H1 (cell line): Measurements from ENCODE around the gene MMP25. TPM values are rescaled to one million over a fixed set of nuclear protein-coding genes. Genes with fewer than 3 reads are reported as not detected.

Source experiments
- CBX5 ChIP-seq: fragments of 300-800, 300-1000 bp; sonication (generic); IDR thresholded peaks from 2 replicates; pipeline ENCODE4 v1.7.1; 2016; ENCODE audit warnings: antibody characterized with exemption, low read length, low read depth
- CBX8 ChIP-seq: fragments of 300-800, 300-1000 bp; sonication (generic); IDR thresholded peaks from 2 replicates; pipeline ENCODE4 v1.7.1; 2016; ENCODE audit warnings: low read depth, low read length, borderline replicate concordance
- CTBP2 ChIP-seq: IDR thresholded peaks from 2 replicates; pipeline ENCODE4 v1.7.0; 2011; ENCODE audit warnings: borderline replicate concordance, mild to moderate bottlenecking, moderate library complexity, mixed read lengths, low read length; ENCODE audit not compliant: insufficient read depth, insufficient read length
- KDM1A ChIP-seq: fragments of 200-600, 300-600 bp; sonication (generic); IDR thresholded peaks from 2 replicates; pipeline ENCODE4 v1.7.1; 2016; ENCODE audit warnings: mild to moderate bottlenecking, low read length, borderline replicate concordance
- MAFK ChIP-seq: IDR thresholded peaks from 2 replicates; pipeline ENCODE4 v1.6.1; 2012; ENCODE audit warnings: low read depth, mild to moderate bottlenecking, improper control_type of control experiment, low read length
- POLR2A ChIP-seq, 2 experiments: IDR thresholded peaks; 1 replicate in 1 of 2; 2 replicates in 1 of 2; pipeline ENCODE4 v1.6.1; 2011; ENCODE audit warnings: low read depth in 2 of 2, low read length in 2 of 2, mild to moderate bottlenecking in 2 of 2; ENCODE audit errors: control extremely low read depth in 1 of 2
- RFX5 ChIP-seq: IDR thresholded peaks from 2 replicates; pipeline ENCODE4 v1.6.1; 2011; ENCODE audit warnings: low read depth, low read length, improper control_type of control experiment, borderline replicate concordance
- SP2 ChIP-seq: IDR thresholded peaks from 2 replicates; pipeline ENCODE4 v1.6.1; 2012; ENCODE audit warnings: mild to moderate bottlenecking, low read length, inconsistent platforms
- SRF ChIP-seq: IDR thresholded peaks from 2 replicates; pipeline ENCODE4 v1.6.1; 2011; ENCODE audit warnings: mild to moderate bottlenecking, low read depth, low read length, moderate library complexity
- TBP ChIP-seq: IDR thresholded peaks from 2 replicates; pipeline ENCODE4 v1.6.1; 2011; ENCODE audit warnings: low read depth, low read length, improper control_type of control experiment
- polyA plus RNA-seq, 7 experiments: library from polyadenylated mRNA; depleted of rRNA in 3 of 7; stranded (reverse) in 5 of 7; unstranded in 2 of 7; fragments of >200 nt in 5 of 7; fragments of 200-250 nt in 2 of 7; gene quantifications; 1 replicate in 5 of 7; 2 replicates in 1 of 7; 4 replicates in 1 of 7; pipeline versions ENCODE4 v1.2.1 to v1.2.3, GENCODE V29; 2011 to 2013; ENCODE audit warnings: missing spikeins in 2 of 7, mixed read lengths in 2 of 7
- total RNA-seq: library from RNA; stranded (reverse); fragmentation: NEBNext Ultra II Directional; extraction: Animal tissue kit (Norgen Biotek cat#: 25700); gene quantifications from 2 replicates; pipeline ENCODE4 v1.2.1, GENCODE V29; 2021
- TF ChIP-seq, protein P1 (sequence below): IDR thresholded peaks from 2 replicates; pipeline ENCODE4 v1.6.1; 2012; ENCODE audit warnings: inconsistent platforms
- TF ChIP-seq, protein P2 (sequence below): IDR thresholded peaks from 2 replicates; pipeline ENCODE4 v1.6.1; 2012; ENCODE audit warnings: inconsistent platforms
- TF ChIP-seq, protein P3 (sequence below): IDR thresholded peaks from 2 replicates; pipeline ENCODE4 v1.6.1; 2012; ENCODE audit warnings: low read length, inconsistent platforms

The MMP25 gene
- total and polyA plus RNA-seq, 2 of the 8 experiments (the other 6 are each of a cell fraction or from before 2014, with no cell fraction given), result 7.7 to 26.7 TPM

DNA sequence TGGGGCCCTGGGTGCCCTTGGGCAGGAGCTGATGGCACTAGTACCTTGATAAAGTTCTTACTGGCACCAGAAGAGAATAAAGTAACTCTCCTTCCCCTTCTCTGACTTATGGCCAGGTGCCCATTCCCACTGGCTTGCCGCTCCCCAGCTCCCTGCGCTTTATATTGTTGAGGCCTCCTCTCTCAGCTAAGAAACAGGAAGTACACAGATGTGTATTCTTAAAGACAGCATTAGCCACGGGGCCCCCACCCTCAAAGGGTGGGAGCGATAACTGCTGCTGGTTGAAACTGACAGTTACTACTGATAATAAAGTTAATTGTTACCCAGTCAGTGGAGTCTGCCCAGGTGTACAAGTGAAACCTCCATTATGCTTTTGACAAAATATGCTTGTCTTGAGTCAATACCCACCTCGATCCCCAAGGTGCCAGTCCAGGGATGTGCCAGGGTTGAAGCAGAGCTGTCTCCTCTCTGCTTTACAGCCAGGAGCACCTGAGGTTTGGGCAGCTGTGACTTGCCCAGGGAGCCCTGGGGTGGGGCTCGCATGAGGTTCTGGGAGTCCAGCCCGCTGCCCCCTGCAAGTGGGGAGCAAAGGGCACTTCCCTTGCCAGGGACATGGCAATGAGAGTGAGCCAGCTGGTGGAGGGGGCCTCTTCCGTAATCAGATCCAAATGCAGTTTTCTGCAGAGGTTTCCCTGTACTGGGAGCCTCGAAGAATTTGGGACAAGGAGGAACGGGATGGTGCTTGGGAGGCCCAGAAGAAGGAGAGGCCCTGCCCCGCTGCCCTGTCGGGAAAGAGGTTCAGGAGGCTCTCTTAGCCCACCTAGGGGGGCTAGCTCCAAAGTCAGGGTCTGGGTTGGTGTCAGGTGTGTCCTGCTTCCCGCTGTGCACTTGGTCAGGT is 39.1 kb upstream of the MMP25 start (continued):
- TF ChIP-seq, protein P1, sequence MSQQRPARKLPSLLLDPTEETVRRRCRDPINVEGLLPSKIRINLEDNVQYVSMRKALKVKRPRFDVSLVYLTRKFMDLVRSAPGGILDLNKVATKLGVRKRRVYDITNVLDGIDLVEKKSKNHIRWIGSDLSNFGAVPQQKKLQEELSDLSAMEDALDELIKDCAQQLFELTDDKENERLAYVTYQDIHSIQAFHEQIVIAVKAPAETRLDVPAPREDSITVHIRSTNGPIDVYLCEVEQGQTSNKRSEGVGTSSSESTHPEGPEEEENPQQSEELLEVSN, result no peak
- TF ChIP-seq CBX5, result no peak
- TF ChIP-seq RFX5, result no peak
- TF ChIP-seq, protein P2, sequence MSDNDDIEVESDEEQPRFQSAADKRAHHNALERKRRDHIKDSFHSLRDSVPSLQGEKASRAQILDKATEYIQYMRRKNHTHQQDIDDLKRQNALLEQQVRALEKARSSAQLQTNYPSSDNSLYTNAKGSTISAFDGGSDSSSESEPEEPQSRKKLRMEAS, result no peak
- TF ChIP-seq CBX8, result no peak
- TF ChIP-seq, protein P3, sequence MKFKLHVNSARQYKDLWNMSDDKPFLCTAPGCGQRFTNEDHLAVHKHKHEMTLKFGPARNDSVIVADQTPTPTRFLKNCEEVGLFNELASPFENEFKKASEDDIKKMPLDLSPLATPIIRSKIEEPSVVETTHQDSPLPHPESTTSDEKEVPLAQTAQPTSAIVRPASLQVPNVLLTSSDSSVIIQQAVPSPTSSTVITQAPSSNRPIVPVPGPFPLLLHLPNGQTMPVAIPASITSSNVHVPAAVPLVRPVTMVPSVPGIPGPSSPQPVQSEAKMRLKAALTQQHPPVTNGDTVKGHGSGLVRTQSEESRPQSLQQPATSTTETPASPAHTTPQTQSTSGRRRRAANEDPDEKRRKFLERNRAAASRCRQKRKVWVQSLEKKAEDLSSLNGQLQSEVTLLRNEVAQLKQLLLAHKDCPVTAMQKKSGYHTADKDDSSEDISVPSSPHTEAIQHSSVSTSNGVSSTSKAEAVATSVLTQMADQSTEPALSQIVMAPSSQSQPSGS, result no peak
- no peak; a peak in 1 of 3 replicates for TF ChIP-seq POLR2A (IDR thresholded peaks at IDR 0.05; ENCODE audit: control extremely low read depth in 1 of 2, low read depth in 2 of 2, low read length in 2 of 2)
- TF ChIP-seq KDM1A, result no peak
- TF ChIP-seq SP2, result no peak
- TF ChIP-seq TBP, result no peak
- no peak for TF ChIP-seq MAFK
- TF ChIP-seq CTBP2, result no peak
- no peak for TF ChIP-seq SRF
